Keratinocyte (primary cell): ENCODE data around the gene TCF19. TPM values are rescaled to one million over a fixed set of nuclear protein-coding genes. Genes with fewer than 3 reads are reported as not detected.

Experiments used
- DNase-seq: peaks from one replicate; pipeline ENCODE4 v3.0.0-alpha.2; 2011; ENCODE audit warnings: low read depth, missing footprints, low spot score
- FAIRE-seq: peaks from 2 replicates; lab custom pipeline; 2011; peaks lifted over from hg19 to GRCh38; lab: Jason Lieb, UNC
- H2AFZ ChIP-seq: 2 replicates; pipeline ENCODE4 v1.6.0; 2012; ENCODE audit warnings: low read length, control low read depth, inconsistent platforms; ENCODE audit not compliant: control insufficient read depth
- H3K27ac ChIP-seq: 2 replicates; pipeline ENCODE4 v1.5.1; 2011; ENCODE audit warnings: low read length; ENCODE audit not compliant: control insufficient read depth, insufficient read depth
- H3K27me3 ChIP-seq: 3 replicates; pipeline ENCODE4 v1.6.0; 2011; ENCODE audit warnings: low read length; ENCODE audit not compliant: control insufficient read depth, insufficient read depth; ENCODE audit errors: extremely low read depth
- H3K36me3 ChIP-seq, 2 experiments: 2 replicates in 1 of 2; 3 replicates in 1 of 2; pipeline ENCODE4 v1.5.1; 2011; ENCODE audit warnings: low read length in 2 of 2, mild to moderate bottlenecking in 1 of 2; ENCODE audit not compliant: control insufficient read depth in 2 of 2, insufficient read depth in 2 of 2; ENCODE audit errors: extremely low read depth in 1 of 2
- H3K4me1 ChIP-seq: 3 replicates; pipeline ENCODE4 v1.5.1; 2011; ENCODE audit warnings: low read length; ENCODE audit not compliant: control insufficient read depth, insufficient read depth; ENCODE audit errors: extremely low read depth
- H3K4me2 ChIP-seq: 3 replicates; pipeline ENCODE4 v1.6.0; 2011; ENCODE audit warnings: low read depth, low read length; ENCODE audit not compliant: control insufficient read depth, insufficient read depth; ENCODE audit errors: extremely low read depth
- H3K4me3 ChIP-seq, 3 experiments: fragments of 200-600 bp in 1 of 3; sonication (generic) in 1 of 3; 2 replicates in 2 of 3; 3 replicates in 1 of 3; pipeline ENCODE4 v1.5.1; 2011 to 2016; ENCODE audit warnings: low read length in 3 of 3, mild to moderate bottlenecking in 3 of 3, control low read depth in 2 of 3, inconsistent platforms in 1 of 3, low read depth in 1 of 3, mixed read lengths in 1 of 3, mixed run types in 1 of 3, moderate library complexity in 1 of 3; ENCODE audit not compliant: control insufficient read depth in 2 of 3, insufficient read depth in 2 of 3; ENCODE audit errors: extremely low read depth in 1 of 3
- H3K79me2 ChIP-seq: 2 replicates; pipeline ENCODE4 v1.6.0; 2012; ENCODE audit warnings: low read length; ENCODE audit not compliant: control insufficient read depth, insufficient read depth
- H3K9ac ChIP-seq: 3 replicates; pipeline ENCODE4 v1.6.0; 2011; ENCODE audit warnings: low read length; ENCODE audit not compliant: control insufficient read depth, insufficient read depth; ENCODE audit errors: extremely low read depth
- H3K9me1 ChIP-seq: 3 replicates; pipeline ENCODE4 v1.6.0; 2011; ENCODE audit warnings: low read length; ENCODE audit not compliant: control insufficient read depth, insufficient read depth; ENCODE audit errors: extremely low read depth
- H3K9me3 ChIP-seq: 2 replicates; pipeline ENCODE4 v1.5.1; 2012; ENCODE audit warnings: low read depth, low read length; ENCODE audit not compliant: control insufficient read depth
- H4K20me1 ChIP-seq: 3 replicates; pipeline ENCODE4 v1.6.0; 2011; ENCODE audit warnings: low read length; ENCODE audit not compliant: control insufficient read depth, insufficient read depth; ENCODE audit errors: extremely low read depth
- CTCF ChIP-seq, 3 experiments: IDR thresholded peaks in 1 of 3; conservative IDR thresholded peaks in 1 of 3; optimal IDR thresholded peaks in 1 of 3; 2 replicates in 2 of 3; 3 replicates in 1 of 3; pipeline versions ENCODE3 to v1.5.1; 2011; ENCODE audit warnings: low read length in 3 of 3, mild to moderate bottlenecking in 3 of 3, moderate library complexity in 2 of 3, control low read depth in 1 of 3, inconsistent platforms in 1 of 3; ENCODE audit not compliant: insufficient read depth in 2 of 3; ENCODE audit errors: extremely low read depth in 1 of 3
- EZH2 ChIP-seq: IDR thresholded peaks from one replicate; pipeline ENCODE4 v1.6.1; 2012; ENCODE audit warnings: inconsistent platforms, mild to moderate bottlenecking, low read length, moderate library complexity
- dilution Hi-C: fragments of 300-500 bp; cut with MboI; formaldehyde crosslinking; loops from one replicate; pipeline ENCODE4 v1.7.0; 2020; ENCODE audit warnings: low sequenced_read_pairs; ENCODE audit not compliant: extremely low pct_ligation_motif_present
- polyA plus RNA-seq, 5 experiments: library from polyadenylated mRNA; depleted of rRNA in 3 of 5; stranded (reverse) in 3 of 5; stranded (forward) in 1 of 5; unstranded in 1 of 5; fragments of >200 nt; gene quantifications; 1 replicate in 1 of 5; 2 replicates in 3 of 5; 3 replicates in 1 of 5; pipeline versions ENCODE4 v1.2.1 to v1.2.3, GENCODE V29; 2011 to 2012; ENCODE audit warnings: missing spikeins in 2 of 5, low read depth in 1 of 5, low replicate concordance in 1 of 5

Gene TCF19
- polyA plus RNA-seq, 1 donor (not counting 4 experiments of a cell fraction or from before 2014, with no cell fraction given) = 7.4 TPM

GRCh38 chr6:31154436-31154835 lies 4.0 kb upstream of the TCF19 start:
- H3K4me2 ChIP-seq = no peak overlapping the region
- no peak overlapping the region for H3K9ac ChIP-seq
- H3K4me3 ChIP-seq = no peak overlapping the region
- no peaks in the 10 kb centered on the region for H3K27me3 ChIP-seq
- DNase-seq (no peak), FAIRE-seq (no peak)
- dilution Hi-C loops = no loop called here
- no peak overlapping the region for H2AFZ ChIP-seq
- peaks cover 5% of the 10 kb centered on the region for H3K79me2 ChIP-seq
- no peak overlapping the region for H3K27ac ChIP-seq
- no peaks in the 10 kb centered on the region for H3K9me3 ChIP-seq
- H3K36me3 ChIP-seq = peaks cover 0 to 2% of the 10 kb centered on the region in 2 experiments
- no peak for TF ChIP-seq EZH2
- TF ChIP-seq CTCF (optimal IDR thresholded peaks at IDR 0.05 in 1 of 3, IDR thresholded peaks at IDR 0.05 in 1 of 3, conservative IDR thresholded peaks at IDR 0.05 in 1 of 3; ENCODE audit: extremely low read depth in 1 of 3, insufficient read depth in 2 of 3, low read length in 3 of 3) = no peak
- H3K9me1 ChIP-seq = no peaks in the 10 kb centered on the region
- H4K20me1 ChIP-seq = no peaks in the 10 kb centered on the region
- H3K4me1 ChIP-seq = peaks cover 5% of the 10 kb centered on the region

- FAIRE-seq (no peak), DNase-seq (no peak)
- H3K9ac ChIP-seq = no peak overlapping the region
- H3K4me2 ChIP-seq = no peak overlapping the region
- peaks cover 13% of the 10 kb centered on the region for H3K4me1 ChIP-seq
- peaks cover 10% of the 10 kb centered on the region for H3K79me2 ChIP-seq
- H3K27me3 ChIP-seq = no peaks in the 10 kb centered on the region
- dilution Hi-C loops = no loop called here
- H3K4me3 ChIP-seq = no peak overlapping the region
- H3K9me1 ChIP-seq = no peaks in the 10 kb centered on the region
- H3K27ac ChIP-seq = no peak overlapping the region
- no peak for TF ChIP-seq CTCF (optimal IDR thresholded peaks at IDR 0.05 in 1 of 3, IDR thresholded peaks at IDR 0.05 in 1 of 3, conservative IDR thresholded peaks at IDR 0.05 in 1 of 3; ENCODE audit: extremely low read depth in 1 of 3, insufficient read depth in 2 of 3, low read length in 3 of 3)
- TF ChIP-seq EZH2 = no peak
- no peaks in the 10 kb centered on the region for H3K9me3 ChIP-seq
- no peaks in the 10 kb centered on the region for H4K20me1 ChIP-seq
- H2AFZ ChIP-seq = no peak overlapping the region
- H3K36me3 ChIP-seq = peaks cover 0 to 2% of the 10 kb centered on the region in 2 experiments
Measured at GRCh38 chr6:31156641-31157040, 1.7 kb upstream of the TCF19 start.
